H9 (cell line): ENCODE results near the gene FAM174C. TPM values are rescaled to one million over a fixed set of nuclear protein-coding genes. Genes with fewer than 3 reads are reported as not detected.

ENCODE experiments used
- DNase-seq: peaks from one replicate; pipeline ENCODE4 v3.0.0-alpha.2; 2017
- H2AFZ ChIP-seq: one replicate; pipeline ENCODE4 v1.6.1; 2013; ENCODE audit warnings: mild to moderate bottlenecking, low read length, control low read depth, moderate library complexity
- H2AK5ac ChIP-seq: 2 replicates; pipeline ENCODE4 v1.6.1; 2013; ENCODE audit warnings: low read length, control low read depth, mixed read lengths; ENCODE audit not compliant: insufficient read length
- H2BK120ac ChIP-seq: one replicate; pipeline ENCODE4 v1.6.1; 2013; ENCODE audit warnings: low read depth, mild to moderate bottlenecking, low read length, control low read depth, inconsistent platforms; ENCODE audit not compliant: poor library complexity, severe bottlenecking
- H2BK12ac ChIP-seq: 2 replicates; pipeline ENCODE4 v1.6.1; 2013; ENCODE audit warnings: low read length, control low read depth, mixed read lengths, low read depth; ENCODE audit not compliant: insufficient read length
- H2BK15ac ChIP-seq: 2 replicates; pipeline ENCODE4 v1.6.1; 2013; ENCODE audit warnings: low read depth, low read length, control low read depth
- H2BK20ac ChIP-seq: one replicate; pipeline ENCODE4 v1.6.1; 2013; ENCODE audit warnings: low read depth, mild to moderate bottlenecking, low read length, control low read depth, inconsistent platforms; ENCODE audit not compliant: poor library complexity, severe bottlenecking
- H2BK5ac ChIP-seq: 2 replicates; pipeline ENCODE4 v1.6.1; 2013; ENCODE audit warnings: low read length, control low read depth, mixed read lengths; ENCODE audit not compliant: insufficient read length
- H3K14ac ChIP-seq: 2 replicates; pipeline ENCODE4 v1.6.1; 2013; ENCODE audit warnings: low read length, control low read depth; ENCODE audit not compliant: insufficient read depth
- H3K18ac ChIP-seq: 2 replicates; pipeline ENCODE4 v1.6.1; 2013; ENCODE audit warnings: low read depth, mild to moderate bottlenecking, mixed read lengths, low read length, control low read depth; ENCODE audit not compliant: insufficient read length
- H3K23ac ChIP-seq: 2 replicates; pipeline ENCODE4 v1.6.1; 2013; ENCODE audit warnings: low read length, control low read depth, mixed read lengths, low read depth; ENCODE audit not compliant: insufficient read length
- H3K23me2 ChIP-seq: 2 replicates; pipeline ENCODE4 v1.6.1; 2013; ENCODE audit warnings: low read depth, mild to moderate bottlenecking, mixed read lengths, low read length, control low read depth; ENCODE audit not compliant: insufficient read length, poor library complexity, severe bottlenecking
- H3K27ac ChIP-seq: 2 replicates; pipeline ENCODE4 v1.5.1; 2013; ENCODE audit warnings: low read length, control low read depth, mixed read lengths, low read depth; ENCODE audit not compliant: insufficient read length
- H3K27me3 ChIP-seq: 2 replicates; pipeline ENCODE4 v1.6.1; 2013; ENCODE audit warnings: low read length, control low read depth, inconsistent platforms; ENCODE audit not compliant: insufficient read depth
- H3K4ac ChIP-seq: 2 replicates; pipeline ENCODE4 v1.6.1; 2013; ENCODE audit warnings: low read depth, mild to moderate bottlenecking, control low read depth, inconsistent platforms, low read length, moderate library complexity
- H3K4me1 ChIP-seq: 2 replicates; pipeline ENCODE4 v1.6.1; 2013; ENCODE audit warnings: low read length, control low read depth, inconsistent platforms; ENCODE audit not compliant: insufficient read depth
- H3K4me2 ChIP-seq: 2 replicates; pipeline ENCODE4 v1.6.1; 2013; ENCODE audit warnings: low read length, control low read depth, mixed read lengths; ENCODE audit not compliant: insufficient read length, insufficient read depth
- H3K56ac ChIP-seq: 2 replicates; pipeline ENCODE4 v1.6.1; 2013; ENCODE audit warnings: low read depth, mild to moderate bottlenecking, mixed read lengths, low read length, control low read depth; ENCODE audit not compliant: insufficient read length
- H3K79me1 ChIP-seq: 2 replicates; pipeline ENCODE4 v1.6.1; 2013; ENCODE audit warnings: low read depth, mild to moderate bottlenecking, moderate library complexity, low read length, control low read depth, inconsistent platforms; ENCODE audit not compliant: insufficient read depth, poor library complexity, severe bottlenecking
- H3K79me2 ChIP-seq: 2 replicates; pipeline ENCODE4 v1.6.1; 2013; ENCODE audit warnings: low read length, control low read depth, inconsistent platforms; ENCODE audit not compliant: insufficient read depth
- H3K9ac ChIP-seq: 2 replicates; pipeline ENCODE4 v1.6.1; 2013; ENCODE audit warnings: low read length, control low read depth, mixed read lengths; ENCODE audit not compliant: insufficient read length; ENCODE audit errors: extremely low read depth
- H3K9me3 ChIP-seq: one replicate; pipeline ENCODE4 v1.6.1; 2013; ENCODE audit warnings: low read depth, low read length, inconsistent platforms; ENCODE audit not compliant: control insufficient read depth
- H3T11ph ChIP-seq: one replicate; pipeline ENCODE4 v1.6.1; 2013; ENCODE audit warnings: mild to moderate bottlenecking, low read length, control low read depth, inconsistent platforms
- H4K20me1 ChIP-seq: one replicate; pipeline ENCODE4 v1.6.1; 2013; ENCODE audit not compliant: control insufficient read depth, insufficient read length, insufficient read depth
- H4K5ac ChIP-seq: 2 replicates; pipeline ENCODE4 v1.6.1; 2013; ENCODE audit warnings: low read depth, mild to moderate bottlenecking, mixed read lengths, low read length, control low read depth; ENCODE audit not compliant: insufficient read length
- H4K8ac ChIP-seq: replicated peaks from 2 replicates; pipeline ENCODE4 v1.6.1; 2013; ENCODE audit warnings: low read length, control low read depth, mixed read lengths, low read depth; ENCODE audit not compliant: insufficient read length
- H4K91ac ChIP-seq: 2 replicates; pipeline ENCODE4 v1.6.1; 2013; ENCODE audit warnings: low read depth, mild to moderate bottlenecking, moderate library complexity, mixed read lengths, low read length, control low read depth; ENCODE audit not compliant: insufficient read length
- H3K27ac Mint-ChIP-seq, 3 experiments: 2 replicates in 2 of 3; 3 replicates in 1 of 3; pipeline ENCODE4 v1.8.0; 2020 to 2021; ENCODE audit warnings: mixed read lengths in 3 of 3, mild to moderate bottlenecking in 1 of 3, moderate library complexity in 1 of 3
- H3K27me3 Mint-ChIP-seq: 2 replicates; pipeline ENCODE4 v1.8.0; 2021; ENCODE audit warnings: low read depth, mild to moderate bottlenecking, moderate library complexity, mixed read lengths
- H3K36me3 Mint-ChIP-seq, 3 experiments: 2 replicates in 2 of 3; 3 replicates in 1 of 3; pipeline ENCODE4 v1.8.0; 2020 to 2021; ENCODE audit warnings: low read depth in 3 of 3, mixed read lengths in 3 of 3; ENCODE audit not compliant: insufficient read depth in 1 of 3
- H3K4me1 Mint-ChIP-seq, 2 experiments: 2 replicates each; pipeline ENCODE4 v1.8.0; 2020; ENCODE audit warnings: mixed read lengths in 2 of 2
- H3K4me3 Mint-ChIP-seq, 2 experiments: 2 replicates in 1 of 2; 3 replicates in 1 of 2; pipeline ENCODE4 v1.8.0; 2020 to 2021; ENCODE audit warnings: mild to moderate bottlenecking in 2 of 2, mixed read lengths in 2 of 2, moderate library complexity in 1 of 2
- H3K9me3 Mint-ChIP-seq, 2 experiments: 2 replicates in 1 of 2; 3 replicates in 1 of 2; pipeline ENCODE4 v1.8.0; 2020; ENCODE audit warnings: mild to moderate bottlenecking in 2 of 2, mixed read lengths in 2 of 2, moderate library complexity in 1 of 2
- WGBS: extraction: QIAGEN DNeasy Blood & Tissue Kit; methylation state at CpG from one replicate; pipeline ENCODE4 v1.1.7; 2013; ENCODE audit warnings: missing lambda C conversion rate, low lambda C conversion rate, mixed read lengths; ENCODE audit not compliant: insufficient read length; ENCODE audit errors: extremely low coverage; 5-methylcytosine and 5-hydroxymethylcytosine counted together
- total RNA-seq: library from RNA; stranded (reverse); gene quantifications from 2 replicates; pipeline ENCODE4 v1.2.1, GENCODE V29; 2021
- TF ChIP-seq, protein P1 (sequence below): fragments of 200-600 bp; sonication (generic); conservative IDR thresholded peaks from 3 replicates; pipeline ENCODE4 v1.8.0; 2021; ENCODE audit warnings: antibody characterized with exemption, mild to moderate bottlenecking

The FAM174C gene
- total RNA-seq, 1 experiment from 2014 or later: 63.0 TPM

DNA sequence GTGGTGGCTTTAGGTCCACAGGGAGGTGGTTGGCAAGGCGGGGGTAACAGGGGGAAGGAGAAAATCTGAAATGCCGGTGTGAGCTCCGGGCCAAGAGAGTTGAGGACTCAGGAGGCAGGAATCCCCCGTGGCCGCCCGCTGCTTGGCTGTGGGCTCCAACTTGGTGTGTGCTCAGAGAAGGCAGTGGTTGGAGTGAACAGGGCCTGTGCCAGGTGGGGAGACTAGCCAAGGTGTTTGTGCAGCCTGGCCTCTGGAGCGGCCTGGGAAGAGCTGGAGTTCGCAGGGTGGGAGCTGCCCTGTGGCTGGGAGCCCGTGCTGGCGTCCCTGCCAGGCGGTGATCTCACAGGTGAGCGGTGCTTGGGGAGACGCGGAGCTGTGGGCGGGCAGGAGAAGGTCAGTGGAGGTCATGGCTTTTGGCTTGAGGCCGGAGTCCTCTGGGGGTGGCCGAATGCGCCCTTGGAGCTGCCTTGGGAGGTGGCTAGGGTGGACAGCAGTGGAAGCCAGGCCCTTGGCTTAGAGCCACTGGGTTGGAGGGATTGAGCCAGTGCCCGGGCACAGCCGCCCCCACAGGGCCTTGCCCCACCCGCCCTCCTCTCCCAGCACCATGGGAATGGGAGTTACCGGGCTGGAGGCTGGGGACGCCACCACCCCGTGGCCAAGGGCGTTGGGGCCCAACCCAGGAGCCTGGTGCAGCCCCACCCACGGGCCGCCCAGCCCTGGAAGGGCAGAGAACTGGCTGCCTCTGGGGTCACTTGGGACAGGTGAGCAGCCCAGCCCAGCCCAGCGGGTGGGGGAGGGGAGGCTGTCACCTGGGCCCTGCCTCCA, 13.3 kb upstream of the FAM174C start:
- no CpG with 5 or more reads among the region's 28 CpGs for WGBS
- H3K4me1 ChIP-seq: peaks cover 4% of the 10 kb centered on the region; the same call in 1 of the 2 replicates
- no peak for DNase-seq

More for the DNA sequence above, 13.3 kb upstream of the FAM174C start:
- H3K23me2 ChIP-seq: peaks cover 23% of the 10 kb centered on the region
- H3K27ac ChIP-seq: no peak overlapping the region
- no peaks in the 10 kb centered on the region for H3K79me1 ChIP-seq
- TF ChIP-seq, protein P1, sequence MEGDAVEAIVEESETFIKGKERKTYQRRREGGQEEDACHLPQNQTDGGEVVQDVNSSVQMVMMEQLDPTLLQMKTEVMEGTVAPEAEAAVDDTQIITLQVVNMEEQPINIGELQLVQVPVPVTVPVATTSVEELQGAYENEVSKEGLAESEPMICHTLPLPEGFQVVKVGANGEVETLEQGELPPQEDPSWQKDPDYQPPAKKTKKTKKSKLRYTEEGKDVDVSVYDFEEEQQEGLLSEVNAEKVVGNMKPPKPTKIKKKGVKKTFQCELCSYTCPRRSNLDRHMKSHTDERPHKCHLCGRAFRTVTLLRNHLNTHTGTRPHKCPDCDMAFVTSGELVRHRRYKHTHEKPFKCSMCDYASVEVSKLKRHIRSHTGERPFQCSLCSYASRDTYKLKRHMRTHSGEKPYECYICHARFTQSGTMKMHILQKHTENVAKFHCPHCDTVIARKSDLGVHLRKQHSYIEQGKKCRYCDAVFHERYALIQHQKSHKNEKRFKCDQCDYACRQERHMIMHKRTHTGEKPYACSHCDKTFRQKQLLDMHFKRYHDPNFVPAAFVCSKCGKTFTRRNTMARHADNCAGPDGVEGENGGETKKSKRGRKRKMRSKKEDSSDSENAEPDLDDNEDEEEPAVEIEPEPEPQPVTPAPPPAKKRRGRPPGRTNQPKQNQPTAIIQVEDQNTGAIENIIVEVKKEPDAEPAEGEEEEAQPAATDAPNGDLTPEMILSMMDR: peak; percentile 5; the same call in 1 of the 3 replicates
- H3K9ac ChIP-seq: peak overlapping the region; percentile 41
- no peak overlapping the region for H3K56ac ChIP-seq
- no peak overlapping the region for H2BK12ac ChIP-seq
- no peak overlapping the region for H2BK5ac ChIP-seq
- H2AK5ac ChIP-seq: no peak overlapping the region
- Mint-ChIP-seq H3K4me3 (peak overlapping the region; percentile 84 to 93), H3K9me3 (no peaks in the 10 kb centered on the region; a peak in 1 of 5 replicates), H3K27me3 (peaks cover under 1% of the 10 kb centered on the region; the same call in 1 of the 2 replicates), H3K4me1 (peaks cover 59 to 62% of the 10 kb centered on the region in 2 experiments), H3K36me3 (peaks cover 7 to 30% (median 15%) of the 10 kb centered on the region in 3 experiments), H3K27ac (peak overlapping the region; percentile 83 to 96 (median 96); a peak in 5 of 7 replicates)
- H3K23ac ChIP-seq: no peak overlapping the region
- no peaks in the 10 kb centered on the region for H3K9me3 ChIP-seq
- H4K91ac ChIP-seq: no peak overlapping the region
- no peaks in the 10 kb centered on the region for H3K27me3 ChIP-seq
- H2BK20ac ChIP-seq: no peak overlapping the region
- H2BK120ac ChIP-seq: no peak overlapping the region
- H3K18ac ChIP-seq: no peak overlapping the region
- H4K8ac ChIP-seq: no peak overlapping the region
- 0 out of 2 replicates have a peak overlapping the region, but pooled peaks have one; percentile 9 for H2BK15ac ChIP-seq
- no peaks in the 10 kb centered on the region for H4K20me1 ChIP-seq
- no peak overlapping the region for H3K4ac ChIP-seq
- peak overlapping the region; percentile 84 for H3K4me2 ChIP-seq
- H3T11ph ChIP-seq: no peak overlapping the region
- no peak overlapping the region for H4K5ac ChIP-seq
- no peaks in the 10 kb centered on the region for H3K79me2 ChIP-seq
- peak overlapping the region; percentile 84 for H3K14ac ChIP-seq
- H2AFZ ChIP-seq: no peak overlapping the region
